Measurements from ENCODE around the gene PRG3.
"Not testable (repeated sequence)": the region's sequence is repeated elsewhere in the genome, so short reads cannot be mapped to it uniquely, and the experiment has no call there.

Gene PRG3

DNA sequence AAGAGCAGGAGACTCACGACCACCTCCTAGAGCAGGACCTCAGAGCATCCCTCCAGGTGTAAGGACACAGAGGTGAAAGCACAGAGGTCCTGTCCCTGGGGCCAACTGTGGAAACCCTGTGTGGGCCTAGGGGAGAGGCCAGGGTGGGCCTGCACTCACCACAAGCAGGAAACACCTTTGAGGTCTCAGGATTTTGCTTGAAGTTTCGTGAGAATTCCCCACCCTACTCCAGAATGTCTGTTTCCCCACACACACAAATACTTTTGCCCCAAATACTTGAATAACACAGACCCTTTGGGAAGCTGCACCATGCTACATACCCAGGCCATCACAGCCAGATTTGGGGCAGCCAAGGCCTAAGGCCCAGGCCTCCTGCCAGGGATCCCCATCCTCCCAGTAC is 27.8 kb upstream of the PRG3 start:
- H3K36me3 ChIP-seq (ENCODE audit: control insufficient read depth, insufficient read depth, low read length), result peaks cover 50% of the 10 kb centered on the region
- WGBS, 2 experiments (ENCODE audit: insufficient coverage in 2 of 2), result 95 to 100% methylated on average over 2 of the region's 2 CpGs
- H3K9me3 ChIP-seq (ENCODE audit: control insufficient read depth, low read length), result no peaks in the 10 kb centered on the region
- no peak overlapping the region for H3K4me3 ChIP-seq (ENCODE audit: extremely low read depth, insufficient read depth, low read length, poor library complexity, severe bottlenecking)
- H3K27ac ChIP-seq (ENCODE audit: low read depth, low read length, severe bottlenecking), result no peak overlapping the region
- H3K4me1 ChIP-seq (ENCODE audit: control insufficient read depth, insufficient read depth, low read length, poor library complexity, severe bottlenecking), result peaks cover 5% of the 10 kb centered on the region

DNA sequence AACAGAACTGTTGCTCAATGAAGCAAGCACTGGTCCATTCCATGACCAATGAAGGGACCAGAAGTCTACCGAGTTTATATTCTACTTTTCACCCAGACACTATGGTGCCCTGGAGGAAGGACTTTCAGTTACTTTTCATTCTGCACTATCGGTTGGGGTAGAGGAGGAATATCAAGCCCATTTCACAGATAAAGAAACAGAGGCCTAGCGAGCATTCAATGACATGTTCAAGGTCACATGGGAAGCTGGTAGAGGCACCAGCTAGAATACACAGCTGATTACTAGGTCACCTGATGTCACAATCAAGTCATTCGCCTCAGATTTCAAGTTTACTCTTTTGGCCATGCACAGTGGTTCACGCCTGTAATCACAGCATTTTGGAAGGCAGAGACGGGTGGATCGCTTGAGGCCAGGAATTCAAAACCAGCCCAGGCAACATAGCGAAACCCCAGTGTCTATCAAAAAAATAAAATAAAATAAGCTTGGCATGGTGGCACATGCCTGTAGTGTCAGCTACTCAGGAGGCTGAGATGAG is 27.1 kb upstream of the PRG3 start:
- peaks cover 5% of the 10 kb centered on the region for H3K4me1 ChIP-seq (ENCODE audit: control insufficient read depth, insufficient read depth, low read length, poor library complexity, severe bottlenecking)
- H3K9me3 ChIP-seq (ENCODE audit: control insufficient read depth, low read length), result no peaks in the 10 kb centered on the region
- 97% methylated on average over 6 to 8 of the region's 8 CpGs for WGBS, 2 experiments (ENCODE audit: insufficient coverage in 2 of 2)
- no peak overlapping the region for H3K4me3 ChIP-seq (ENCODE audit: extremely low read depth, insufficient read depth, low read length, poor library complexity, severe bottlenecking)
- no peak overlapping the region for H3K27ac ChIP-seq (ENCODE audit: low read depth, low read length, severe bottlenecking)
- peaks cover 44% of the 10 kb centered on the region for H3K36me3 ChIP-seq (ENCODE audit: control insufficient read depth, insufficient read depth, low read length)

DNA sequence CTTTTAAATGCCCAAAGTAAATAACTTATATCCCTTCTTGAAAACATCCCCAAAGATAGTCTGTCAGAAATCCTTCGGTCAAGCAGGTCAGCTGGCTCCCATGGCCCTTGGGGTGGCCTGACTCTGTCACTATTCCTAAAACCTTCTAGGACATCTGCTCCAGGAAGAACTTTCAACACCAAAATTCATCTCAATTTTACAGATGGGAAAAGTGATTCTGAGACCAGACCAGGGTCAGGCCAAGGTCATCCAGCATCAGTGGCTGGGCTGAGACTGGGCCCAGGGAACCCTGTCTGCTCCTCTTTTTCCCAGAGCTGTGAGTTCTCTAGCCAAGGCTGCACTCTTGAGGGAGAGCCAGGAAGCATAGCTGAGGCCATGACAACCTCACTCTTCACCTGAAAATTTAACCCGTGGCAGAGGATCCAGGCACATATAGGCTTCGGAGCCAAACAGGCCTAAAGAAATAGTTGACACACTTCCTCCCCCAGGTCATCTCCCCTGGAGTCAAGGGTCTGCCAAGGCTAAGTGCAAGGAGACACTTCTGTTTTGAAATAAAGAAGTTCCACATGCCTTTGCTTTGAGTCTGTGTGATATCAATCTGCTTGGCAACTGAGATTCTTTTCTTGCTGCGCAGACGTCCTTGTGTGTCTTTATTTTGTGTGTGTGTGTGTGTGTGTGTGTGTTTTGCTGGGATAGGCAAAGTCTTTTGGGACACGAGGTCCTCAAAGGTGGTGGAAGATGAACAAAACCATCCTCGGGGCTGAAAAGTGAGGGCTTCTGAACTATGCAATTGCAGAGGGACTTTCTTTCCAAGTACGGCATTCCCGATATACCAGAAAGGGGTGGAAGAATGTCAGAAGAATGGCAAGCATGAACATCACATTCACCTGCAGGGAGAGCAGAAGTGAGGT is 26.3 kb upstream of the PRG3 start:
- no peaks in the 10 kb centered on the region for H3K9me3 ChIP-seq (ENCODE audit: control insufficient read depth, low read length)
- H3K36me3 ChIP-seq (ENCODE audit: control insufficient read depth, insufficient read depth, low read length), result peaks cover 38% of the 10 kb centered on the region
- H3K4me1 ChIP-seq (ENCODE audit: control insufficient read depth, insufficient read depth, low read length, poor library complexity, severe bottlenecking), result peaks cover 5% of the 10 kb centered on the region
- no peak overlapping the region for H3K27ac ChIP-seq (ENCODE audit: low read depth, low read length, severe bottlenecking)
- 89 to 94% methylated on average over 7 to 8 of the region's 9 CpGs for WGBS, 2 experiments (ENCODE audit: insufficient coverage in 2 of 2)
- no peak overlapping the region for H3K4me3 ChIP-seq (ENCODE audit: extremely low read depth, insufficient read depth, low read length, poor library complexity, severe bottlenecking)

DNA sequence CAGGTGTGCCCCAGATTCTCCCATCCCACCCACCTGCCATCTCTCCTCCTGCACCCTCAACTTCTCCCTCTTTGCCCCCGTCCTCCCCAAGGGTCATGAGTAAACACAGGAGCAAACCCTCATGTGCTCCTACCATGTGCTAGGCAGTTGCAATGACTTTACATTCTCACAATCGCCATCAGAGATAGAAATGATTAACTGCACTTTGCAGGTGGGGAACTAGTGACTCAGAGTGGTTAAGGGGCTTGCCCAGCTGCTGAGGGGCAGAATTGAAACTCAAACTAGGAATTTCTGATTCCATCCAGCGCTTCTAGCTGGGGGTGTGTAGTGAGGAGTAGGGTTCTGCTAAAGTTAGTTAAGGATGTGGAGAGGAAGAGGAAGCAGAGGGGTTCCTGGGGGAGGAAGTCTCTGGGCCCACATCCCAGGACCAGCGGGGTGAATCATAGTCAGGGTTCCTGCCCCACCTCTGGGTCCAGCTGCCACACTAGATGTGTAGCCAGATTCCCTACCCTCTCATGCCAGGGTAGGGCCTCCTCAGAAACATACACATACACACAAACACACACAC is 25.5 kb upstream of the PRG3 start:
- 95 to 100% methylated on average over 3 of the region's 4 CpGs for whole genome bisulfite sequencing, 2 experiments (ENCODE audit: insufficient coverage in 2 of 2)
- H3K4me1 ChIP-seq (ENCODE audit: control insufficient read depth, insufficient read depth, low read length, poor library complexity, severe bottlenecking), result peaks cover 5% of the 10 kb centered on the region
- H3K4me3 ChIP-seq (ENCODE audit: extremely low read depth, insufficient read depth, low read length, poor library complexity, severe bottlenecking), result no peak overlapping the region
- no peaks in the 10 kb centered on the region for H3K9me3 ChIP-seq (ENCODE audit: control insufficient read depth, low read length)
- H3K36me3 ChIP-seq (ENCODE audit: control insufficient read depth, insufficient read depth, low read length), result peaks cover 35% of the 10 kb centered on the region
- H3K27ac ChIP-seq (ENCODE audit: low read depth, low read length, severe bottlenecking), result no peak overlapping the region

DNA sequence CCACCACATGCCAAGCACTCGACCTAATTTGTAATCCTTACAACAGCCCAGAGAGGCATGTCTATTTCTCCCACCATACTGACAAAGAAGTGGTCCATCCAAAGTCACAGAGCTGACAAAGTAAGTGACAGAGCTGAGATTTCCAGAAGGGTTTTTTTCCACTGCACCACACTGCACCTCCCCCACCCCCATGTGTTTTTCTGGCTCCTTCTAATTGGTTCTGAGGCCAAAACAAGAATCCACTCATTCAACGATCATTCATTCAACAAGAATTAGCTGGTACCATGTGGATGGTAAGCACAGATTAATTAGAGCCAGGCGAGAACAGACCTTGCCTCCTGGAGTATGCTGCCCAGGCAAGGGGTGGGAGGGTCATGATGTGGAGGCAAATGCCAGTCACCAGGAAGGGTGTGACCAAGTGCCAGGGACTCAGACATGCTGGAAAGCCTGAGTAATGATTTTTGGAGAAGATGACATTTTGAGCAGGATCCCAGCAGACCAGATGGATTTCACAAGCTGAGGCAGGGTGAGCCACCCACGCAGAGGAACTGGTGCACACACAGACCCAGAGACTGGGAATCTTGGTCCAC is 24.4 kb upstream of the PRG3 start:
- 91 to 100% methylated on average over 2 to 3 of the region's 4 CpGs for WGBS, 2 experiments (ENCODE audit: insufficient coverage in 2 of 2)
- Histone ChIP-seq H3K36me3 (ENCODE audit: control insufficient read depth, insufficient read depth, low read length) (peaks cover 28% of the 10 kb centered on the region), H3K4me3 (ENCODE audit: extremely low read depth, insufficient read depth, low read length, poor library complexity, severe bottlenecking) (no peak overlapping the region), H3K4me1 (ENCODE audit: control insufficient read depth, insufficient read depth, low read length, poor library complexity, severe bottlenecking) (peaks cover 5% of the 10 kb centered on the region), H3K27ac (ENCODE audit: low read depth, low read length, severe bottlenecking) (no peak overlapping the region), H3K9me3 (ENCODE audit: control insufficient read depth, low read length) (no peaks in the 10 kb centered on the region)

DNA sequence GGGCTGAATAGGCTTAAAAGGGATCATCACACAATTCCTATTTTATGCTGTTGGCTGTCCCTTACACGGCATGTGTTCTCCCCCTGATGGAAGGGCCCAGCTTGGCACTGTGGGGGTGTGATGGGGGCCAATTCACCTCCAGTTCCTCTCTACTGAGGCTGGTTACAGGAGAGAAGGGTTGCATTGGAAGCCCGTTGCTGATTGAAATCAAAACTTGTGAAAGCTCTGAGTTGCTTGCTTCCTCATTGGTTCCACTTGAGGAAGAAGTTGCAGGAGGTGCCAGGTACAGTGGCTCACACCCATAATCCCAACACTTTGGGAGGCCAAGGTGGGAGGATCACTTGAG is 22.8 kb upstream of the PRG3 start:
- Histone ChIP-seq H3K4me1 (ENCODE audit: control insufficient read depth, insufficient read depth, low read length, poor library complexity, severe bottlenecking) (peaks cover 5% of the 10 kb centered on the region), H3K4me3 (ENCODE audit: extremely low read depth, insufficient read depth, low read length, poor library complexity, severe bottlenecking) (no peak overlapping the region), H3K27ac (ENCODE audit: low read depth, low read length, severe bottlenecking) (no peak overlapping the region), H3K9me3 (ENCODE audit: control insufficient read depth, low read length) (no peaks in the 10 kb centered on the region), H3K36me3 (ENCODE audit: control insufficient read depth, insufficient read depth, low read length) (peaks cover 15% of the 10 kb centered on the region)
- 57 to 100% methylated on average over 1 of the region's 2 CpGs for whole genome bisulfite sequencing, 2 experiments (ENCODE audit: insufficient coverage in 2 of 2)

DNA sequence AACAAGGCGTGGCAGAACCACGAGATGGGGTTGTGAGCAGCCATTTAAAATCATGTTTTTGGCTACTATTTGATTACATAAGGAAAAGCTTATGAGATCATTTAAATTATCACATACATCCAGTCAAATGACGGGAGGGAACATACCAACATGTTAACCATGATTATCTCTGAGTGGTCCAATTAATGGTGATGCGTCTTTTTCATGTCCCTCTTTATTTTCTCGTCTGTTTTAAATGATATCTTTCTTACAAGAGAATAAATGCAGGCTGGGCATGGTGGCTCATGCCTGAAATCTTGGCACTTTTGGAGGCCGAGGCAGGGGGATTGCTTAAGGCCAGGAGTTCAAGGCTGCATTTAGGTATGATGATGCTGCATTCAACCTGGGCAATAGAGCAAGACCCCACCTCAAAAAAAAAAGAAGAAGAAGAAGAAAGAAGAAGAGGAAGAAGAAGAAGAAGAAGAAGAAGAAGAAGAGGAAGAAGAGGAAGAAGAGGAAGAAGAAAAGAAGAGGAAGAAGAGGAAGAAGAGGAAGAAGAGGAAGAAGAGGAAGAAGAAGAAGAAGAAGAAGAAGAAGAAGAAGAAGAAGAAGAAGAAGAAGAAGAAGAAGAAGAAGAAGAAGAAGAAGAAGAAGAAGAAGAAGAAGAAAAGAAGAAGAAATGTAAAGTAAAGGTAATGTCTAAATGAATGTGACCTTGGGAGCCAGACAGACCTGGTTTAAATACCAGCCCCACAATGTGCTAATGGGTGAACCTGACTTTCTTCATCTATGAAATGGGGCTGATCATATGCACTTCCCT is 22.3 kb upstream of the PRG3 start:
- not testable (repeated sequence) for H3K9me3 ChIP-seq (ENCODE audit: control insufficient read depth, low read length); H3K4me1 ChIP-seq (ENCODE audit: control insufficient read depth, insufficient read depth, low read length, poor library complexity, severe bottlenecking); H3K27ac ChIP-seq (ENCODE audit: low read depth, low read length, severe bottlenecking); H3K4me3 ChIP-seq (ENCODE audit: extremely low read depth, insufficient read depth, low read length, poor library complexity, severe bottlenecking)
- WGBS, 2 experiments (ENCODE audit: insufficient coverage in 2 of 2), result 92% methylated on average over 4 of the region's 6 CpGs; no CpG with 5 or more reads in 1 of the 2 experiments
- H3K36me3 ChIP-seq (ENCODE audit: control insufficient read depth, insufficient read depth, low read length), result peaks cover 13% of the 10 kb centered on the region

DNA sequence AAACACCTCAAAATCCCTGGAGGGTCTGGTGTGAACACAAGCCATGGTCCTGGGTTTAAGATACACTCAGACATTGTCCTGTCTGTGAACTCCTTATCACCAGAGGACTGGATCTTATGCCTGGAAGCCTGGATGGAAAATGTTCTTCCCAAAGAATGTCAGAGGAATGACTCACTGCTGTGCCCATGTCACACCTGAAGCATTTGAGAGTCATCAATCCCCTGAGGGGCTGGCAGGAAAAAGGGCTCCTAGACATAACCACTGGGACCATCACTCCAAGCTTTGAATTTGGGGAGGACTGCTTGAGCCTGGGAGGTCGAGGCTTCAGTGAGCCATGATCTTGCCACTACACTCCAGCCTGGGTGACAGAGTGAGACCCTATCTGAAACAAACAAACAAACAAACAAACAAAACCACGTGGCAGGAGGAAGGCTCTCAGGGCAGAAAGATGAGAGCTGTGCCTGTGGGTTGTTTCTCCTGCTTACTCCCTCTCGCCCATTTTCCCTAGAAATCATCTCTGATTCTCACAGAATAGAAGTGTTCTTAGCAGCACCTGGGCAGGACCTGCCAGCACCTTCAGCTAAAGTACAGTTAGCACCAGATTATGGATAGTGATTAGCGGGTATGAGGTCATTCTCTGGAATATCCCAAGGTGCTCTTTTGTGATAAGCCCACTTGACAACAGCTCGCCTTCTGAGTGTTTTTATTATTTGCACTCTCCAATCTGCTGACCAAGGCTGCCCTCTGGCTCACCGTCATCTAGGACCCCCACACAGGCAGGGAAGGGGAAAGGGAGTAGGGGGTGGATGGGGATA is 21.4 kb upstream of the PRG3 start:
- 67 to 80% methylated on average over 2 to 5 of the region's 6 CpGs for WGBS, 2 experiments (ENCODE audit: insufficient coverage in 2 of 2)
- peaks cover 9% of the 10 kb centered on the region for H3K36me3 ChIP-seq (ENCODE audit: control insufficient read depth, insufficient read depth, low read length)
- H3K4me3 ChIP-seq (ENCODE audit: extremely low read depth, insufficient read depth, low read length, poor library complexity, severe bottlenecking), result no peak overlapping the region
- H3K4me1 ChIP-seq (ENCODE audit: control insufficient read depth, insufficient read depth, low read length, poor library complexity, severe bottlenecking), result peaks cover 5% of the 10 kb centered on the region
- H3K27ac ChIP-seq (ENCODE audit: low read depth, low read length, severe bottlenecking), result no peak overlapping the region
- H3K9me3 ChIP-seq (ENCODE audit: control insufficient read depth, low read length), result no peaks in the 10 kb centered on the region

DNA sequence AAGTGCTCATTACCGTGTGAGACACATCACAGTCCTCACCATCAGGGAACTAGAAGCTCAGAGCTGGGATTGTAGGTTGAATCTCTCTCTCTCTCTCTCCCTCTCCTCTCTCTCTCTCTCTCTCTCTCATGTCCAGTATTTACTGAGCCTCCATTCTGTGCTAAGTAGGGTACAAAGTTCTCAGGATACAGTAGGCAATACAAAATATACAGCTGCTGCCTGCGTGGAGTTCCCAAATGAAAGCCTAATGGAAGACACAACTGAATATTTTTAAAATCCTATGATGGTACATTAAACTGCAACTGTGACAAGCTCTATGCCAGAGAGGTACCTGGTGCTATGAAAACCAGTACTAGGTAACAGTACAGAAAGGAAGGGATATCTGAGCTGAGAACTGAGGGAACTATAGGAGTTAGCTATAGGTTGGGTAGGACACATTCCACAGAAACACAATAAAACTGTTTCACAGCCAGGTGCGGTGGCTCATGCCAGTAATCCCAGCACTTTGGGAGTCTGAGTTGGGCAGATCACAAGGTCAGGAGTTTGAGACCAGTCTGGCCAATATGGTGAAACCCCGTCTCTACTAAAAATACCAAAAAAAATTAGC is 19.1 kb upstream of the PRG3 start:
- H3K9me3 ChIP-seq (ENCODE audit: control insufficient read depth, low read length), result no peaks in the 10 kb centered on the region
- no peaks in the 10 kb centered on the region for H3K4me1 ChIP-seq (ENCODE audit: control insufficient read depth, insufficient read depth, low read length, poor library complexity, severe bottlenecking)
- 86 to 100% methylated on average over 1 of the region's 4 CpGs for WGBS, 2 experiments (ENCODE audit: insufficient coverage in 2 of 2)
- H3K4me3 ChIP-seq (ENCODE audit: extremely low read depth, insufficient read depth, low read length, poor library complexity, severe bottlenecking), result no peak overlapping the region
- H3K27ac ChIP-seq (ENCODE audit: low read depth, low read length, severe bottlenecking), result no peak overlapping the region
- H3K36me3 ChIP-seq (ENCODE audit: control insufficient read depth, insufficient read depth, low read length), result no peaks in the 10 kb centered on the region

All from mesodermal cell (in vitro differentiated cells).